Testis (tissue), 3 donors: ENCODE results near the gene PTPRK. TPM values are rescaled to one million over a fixed set of nuclear protein-coding genes. Genes with fewer than 3 reads are reported as not detected.

Experiments used
- DNase-seq: peaks from one replicate; pipeline ENCODE4 v3.0.0-alpha.2; 2019
- H3K27ac ChIP-seq, 2 donors: fragments of 200-600 bp; sonication (generic); one replicate each; pipeline ENCODE4 v1.5.1; 2019
- H3K27me3 ChIP-seq: fragments of 200-600 bp; sonication (generic); one replicate; pipeline ENCODE4 v1.5.1; 2019
- H3K36me3 ChIP-seq: fragments of 200-600 bp; sonication (generic); one replicate; pipeline ENCODE4 v1.5.1; 2017; ENCODE audit warnings: low read depth; ENCODE audit errors: missing control alignments
- H3K4me1 ChIP-seq: fragments of 200-600 bp; sonication (generic); one replicate; pipeline ENCODE4 v1.5.1; 2019
- H3K4me3 ChIP-seq, 2 donors: fragments of 200-600 bp; sonication (generic); one replicate each; pipeline ENCODE4 v1.5.1; 2017 to 2019
- H3K9me3 ChIP-seq: fragments of 200-600 bp; sonication (generic); one replicate; pipeline ENCODE4 v1.5.1; 2017
- POLR2A ChIP-seq: fragments of 450-650 bp; IDR thresholded peaks from one replicate; pipeline ENCODE4 v1.6.1; 2017; ENCODE audit warnings: antibody characterized with exemption, mild to moderate bottlenecking, moderate library complexity
- WGBS, 2 donors: methylation state at CpG; one replicate each; pipeline ENCODE4 v1.1.5; 2018; 5-methylcytosine and 5-hydroxymethylcytosine counted together
- intact Hi-C: fragments of 100-400 bp; cut with DNase I; formaldehyde crosslinking; loops from one replicate; pipeline ENCODE4 v1.15.1; 2023; ENCODE audit warnings: low total_unique reads
- polyA plus RNA-seq: library from polyadenylated mRNA; stranded (reverse); fragments of 350-450 nt; fragmentation: Illumina TruSeq; extraction: RNeasy Lipid Tissue Mini Kit (QIAGEN cat#74804); gene quantifications from one replicate; pipeline ENCODE4 v1.2.3, GENCODE V29; 2014; ENCODE audit warnings: low read depth, low replicate concordance; ENCODE audit not compliant: insufficient read depth
- total RNA-seq, 2 donors: library from RNA; depleted of rRNA; stranded (reverse); fragments of >200 nt; gene quantifications; one replicate each; pipeline ENCODE4 v1.2.3, GENCODE V29; 2016
- TF ChIP-seq, protein P1 (sequence below), 3 experiments: fragments of 450-650 bp in 2 of 3; fragments of 200-600 bp in 1 of 3; sonication (generic) in 1 of 3; IDR thresholded peaks; one replicate each; pipeline ENCODE4 v1.5.1; 2016 to 2019; ENCODE audit warnings: antibody characterized with exemption in 3 of 3, mild to moderate bottlenecking in 2 of 3, moderate library complexity in 1 of 3

Gene PTPRK
- total and polyA plus RNA-seq, 3 donors from 2014 or later, result 9.1 to 13.3 (median 12.5) TPM

- no peaks in the 10 kb centered on the region for H3K36me3 ChIP-seq
Measured at GRCh38 chr6:127924031-127924430, 596.4 kb downstream of the PTPRK start.

GRCh38 chr6:127923135-127923534, 597.3 kb downstream of the PTPRK start:
- intact Hi-C loops, result no loop called here
- Histone ChIP-seq H3K36me3 (no peaks in the 10 kb centered on the region), H3K27me3 (no peaks in the 10 kb centered on the region)

More at GRCh38 chr6:127924031-127924430, 596.4 kb downstream of the PTPRK start:
- intact Hi-C loops, result no loop called here
- DNase-seq, result no peak
- no peaks in the 10 kb centered on the region for H3K9me3 ChIP-seq
- TF ChIP-seq, protein P1, sequence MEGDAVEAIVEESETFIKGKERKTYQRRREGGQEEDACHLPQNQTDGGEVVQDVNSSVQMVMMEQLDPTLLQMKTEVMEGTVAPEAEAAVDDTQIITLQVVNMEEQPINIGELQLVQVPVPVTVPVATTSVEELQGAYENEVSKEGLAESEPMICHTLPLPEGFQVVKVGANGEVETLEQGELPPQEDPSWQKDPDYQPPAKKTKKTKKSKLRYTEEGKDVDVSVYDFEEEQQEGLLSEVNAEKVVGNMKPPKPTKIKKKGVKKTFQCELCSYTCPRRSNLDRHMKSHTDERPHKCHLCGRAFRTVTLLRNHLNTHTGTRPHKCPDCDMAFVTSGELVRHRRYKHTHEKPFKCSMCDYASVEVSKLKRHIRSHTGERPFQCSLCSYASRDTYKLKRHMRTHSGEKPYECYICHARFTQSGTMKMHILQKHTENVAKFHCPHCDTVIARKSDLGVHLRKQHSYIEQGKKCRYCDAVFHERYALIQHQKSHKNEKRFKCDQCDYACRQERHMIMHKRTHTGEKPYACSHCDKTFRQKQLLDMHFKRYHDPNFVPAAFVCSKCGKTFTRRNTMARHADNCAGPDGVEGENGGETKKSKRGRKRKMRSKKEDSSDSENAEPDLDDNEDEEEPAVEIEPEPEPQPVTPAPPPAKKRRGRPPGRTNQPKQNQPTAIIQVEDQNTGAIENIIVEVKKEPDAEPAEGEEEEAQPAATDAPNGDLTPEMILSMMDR (IDR thresholded peaks at IDR 0.05), result no peak
- TF ChIP-seq POLR2A, result no peak
- H3K4me1 ChIP-seq, result no peaks in the 10 kb centered on the region
- H3K4me3 ChIP-seq, result no peak overlapping the region
- H3K27ac ChIP-seq, result no peak overlapping the region
- H3K27me3 ChIP-seq, result no peaks in the 10 kb centered on the region

DNA sequence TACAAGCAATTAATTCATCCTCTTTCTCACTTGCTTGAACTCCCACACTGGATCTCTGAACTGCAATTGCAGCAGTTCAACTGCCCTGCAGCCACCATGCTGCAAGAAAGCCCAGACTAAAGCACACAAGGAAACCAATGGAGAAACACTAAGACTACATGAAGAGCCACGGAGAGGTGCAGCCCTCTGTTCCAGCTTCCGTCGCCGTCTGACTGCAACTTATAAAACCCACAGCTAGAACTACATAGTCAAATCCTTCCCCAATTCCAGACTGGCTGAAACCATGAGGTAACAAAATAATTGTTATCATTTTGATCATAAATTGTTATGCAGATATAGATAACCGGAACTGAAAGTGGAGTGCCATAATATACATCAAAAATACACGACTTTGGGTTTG, 598.4 kb downstream of the PTPRK start:
- Histone ChIP-seq H3K27ac (no peak overlapping the region), H3K27me3 (no peaks in the 10 kb centered on the region), H3K4me3 (no peak overlapping the region), H3K9me3 (no peaks in the 10 kb centered on the region), H3K36me3 (no peaks in the 10 kb centered on the region), H3K4me1 (no peaks in the 10 kb centered on the region)
- intact Hi-C loops, result no loop called here
- TF ChIP-seq, protein P1 (IDR thresholded peaks at IDR 0.05), result no peak
- no peak for TF ChIP-seq POLR2A
- WGBS, 2 donors, result 82 to 85% methylated on average over 6 of the region's 6 CpGs
- DNase-seq, result no peak

More at GRCh38 chr6:127923135-127923534, 597.3 kb downstream of the PTPRK start:
- 48 to 54% methylated on average over 2 of the region's 2 CpGs for WGBS, 2 donors
- H3K27ac ChIP-seq, result no peak overlapping the region
- H3K9me3 ChIP-seq, result no peaks in the 10 kb centered on the region
- no peak for DNase-seq
- TF ChIP-seq, protein P1 (IDR thresholded peaks at IDR 0.05), result no peak
- no peak for TF ChIP-seq POLR2A
- no peak overlapping the region for H3K4me3 ChIP-seq
- H3K4me1 ChIP-seq, result no peaks in the 10 kb centered on the region

DNA sequence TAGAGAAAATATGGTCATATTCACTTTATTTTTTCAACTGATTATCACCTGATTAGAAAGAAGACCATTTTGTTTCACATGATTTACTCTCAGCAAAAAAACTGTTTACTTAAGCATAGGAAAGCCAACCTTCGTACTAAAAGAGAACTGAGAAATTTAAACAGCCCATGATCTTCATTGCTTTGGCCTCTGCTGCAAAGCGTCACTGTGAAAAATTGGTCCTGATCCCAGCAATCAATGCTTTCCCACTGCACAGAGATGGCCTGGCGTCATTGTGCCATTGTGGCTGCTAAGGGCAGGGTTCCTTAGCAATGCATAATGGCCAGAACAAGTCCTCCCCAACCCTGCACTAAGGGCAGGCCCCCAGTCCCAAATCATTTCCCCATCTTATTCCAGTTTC, 599.6 kb downstream of the PTPRK start:
- H3K4me3 ChIP-seq, result no peak overlapping the region
- intact Hi-C loops, result no loop called here
- TF ChIP-seq POLR2A, result no peak
- TF ChIP-seq, protein P1 (IDR thresholded peaks at IDR 0.05), result no peak
- no peaks in the 10 kb centered on the region for H3K9me3 ChIP-seq
- H3K4me1 ChIP-seq, result no peaks in the 10 kb centered on the region
- no peak overlapping the region for H3K27ac ChIP-seq
- no peak for DNase-seq
- H3K36me3 ChIP-seq, result no peaks in the 10 kb centered on the region
- no peaks in the 10 kb centered on the region for H3K27me3 ChIP-seq
- WGBS, 2 donors, result 69 to 71% methylated on average over 3 of the region's 3 CpGs
